SU-DHL-6 (cell line): Measurements from ENCODE around the gene MYO6.

ENCODE experiments used
- EZH2phosphoT487 ChIP-seq: fragments of 200-600 bp; sonication (generic), shearing (Covaris generic); conservative IDR thresholded peaks from 2 replicates; pipeline ENCODE4 v1.6.1; 2018; ENCODE audit warnings: mild to moderate bottlenecking, antibody characterized with exemption, low read length, moderate library complexity, mixed read lengths
- TF ChIP-seq, protein P1 (sequence below): fragments of 200-600 bp; sonication (generic); IDR thresholded peaks from one replicate; pipeline ENCODE4 v1.5.1; 2017; ENCODE audit warnings: antibody characterized with exemption, mild to moderate bottlenecking, low read length, moderate library complexity; ENCODE audit not compliant: insufficient read depth, poor library complexity, severe bottlenecking

DNA sequence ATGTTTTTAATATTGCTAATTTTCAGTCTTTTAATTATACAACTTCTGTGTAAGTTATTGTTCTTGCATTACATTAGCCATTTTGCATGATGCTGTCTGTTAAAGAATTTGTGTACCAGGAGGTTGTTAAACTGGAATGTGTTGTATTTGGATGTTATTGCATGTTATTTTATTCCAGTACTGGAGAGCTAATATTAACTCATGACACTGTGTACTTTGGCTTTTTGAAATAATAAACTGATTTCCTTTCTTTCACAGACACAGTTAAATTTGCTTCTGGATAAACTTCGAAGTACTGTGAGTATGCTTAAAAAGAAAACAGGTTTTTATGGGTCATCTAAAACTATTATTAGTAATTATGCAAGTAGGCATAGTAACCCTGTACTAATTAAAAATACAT lies 121.3 kb downstream of the MYO6 start:
- no peak for TF ChIP-seq EZH2phosphoT487
- TF ChIP-seq, protein P1, sequence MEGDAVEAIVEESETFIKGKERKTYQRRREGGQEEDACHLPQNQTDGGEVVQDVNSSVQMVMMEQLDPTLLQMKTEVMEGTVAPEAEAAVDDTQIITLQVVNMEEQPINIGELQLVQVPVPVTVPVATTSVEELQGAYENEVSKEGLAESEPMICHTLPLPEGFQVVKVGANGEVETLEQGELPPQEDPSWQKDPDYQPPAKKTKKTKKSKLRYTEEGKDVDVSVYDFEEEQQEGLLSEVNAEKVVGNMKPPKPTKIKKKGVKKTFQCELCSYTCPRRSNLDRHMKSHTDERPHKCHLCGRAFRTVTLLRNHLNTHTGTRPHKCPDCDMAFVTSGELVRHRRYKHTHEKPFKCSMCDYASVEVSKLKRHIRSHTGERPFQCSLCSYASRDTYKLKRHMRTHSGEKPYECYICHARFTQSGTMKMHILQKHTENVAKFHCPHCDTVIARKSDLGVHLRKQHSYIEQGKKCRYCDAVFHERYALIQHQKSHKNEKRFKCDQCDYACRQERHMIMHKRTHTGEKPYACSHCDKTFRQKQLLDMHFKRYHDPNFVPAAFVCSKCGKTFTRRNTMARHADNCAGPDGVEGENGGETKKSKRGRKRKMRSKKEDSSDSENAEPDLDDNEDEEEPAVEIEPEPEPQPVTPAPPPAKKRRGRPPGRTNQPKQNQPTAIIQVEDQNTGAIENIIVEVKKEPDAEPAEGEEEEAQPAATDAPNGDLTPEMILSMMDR, result no peak
